Osteoblast (primary cell): ENCODE data around the gene RBM19. TPM values are rescaled to one million over a fixed set of nuclear protein-coding genes. Genes with fewer than 3 reads are reported as not detected.

ENCODE experiments used
- DNase-seq: peaks from one replicate; pipeline ENCODE4 v3.0.0; 2011; ENCODE audit warnings: low spot score, mixed read lengths; ENCODE audit not compliant: insufficient read length; ENCODE audit errors: missing footprints
- H2AFZ ChIP-seq: 2 replicates; pipeline ENCODE4 v1.6.0; 2011; ENCODE audit warnings: mild to moderate bottlenecking, low read length
- H3K27ac ChIP-seq: 2 replicates; pipeline ENCODE4 v1.5.1; 2011; ENCODE audit warnings: mild to moderate bottlenecking, low read depth, low read length, moderate library complexity
- H3K27me3 ChIP-seq: 2 replicates; pipeline ENCODE4 v1.6.0; 2012; ENCODE audit warnings: mild to moderate bottlenecking, control low read depth, inconsistent platforms, low read length, moderate library complexity; ENCODE audit not compliant: insufficient read depth
- H3K36me3 ChIP-seq: 2 replicates; pipeline ENCODE4 v1.5.1; 2011; ENCODE audit warnings: mild to moderate bottlenecking, low read length, control low read depth, moderate library complexity; ENCODE audit not compliant: insufficient read depth
- H3K4me1 ChIP-seq: 2 replicates; pipeline ENCODE4 v1.5.1; 2011; ENCODE audit warnings: mild to moderate bottlenecking, low read length, control low read depth, moderate library complexity; ENCODE audit not compliant: insufficient read depth
- H3K4me2 ChIP-seq: 2 replicates; pipeline ENCODE4 v1.6.0; 2011; ENCODE audit warnings: mild to moderate bottlenecking, low read length; ENCODE audit not compliant: insufficient read depth
- H3K4me3 ChIP-seq: fragments of 200-600 bp; sonication (generic); 3 replicates; pipeline ENCODE4 v1.5.1; 2012; ENCODE audit warnings: mild to moderate bottlenecking, low read length, inconsistent platforms; ENCODE audit not compliant: insufficient read depth
- H3K79me2 ChIP-seq: 2 replicates; pipeline ENCODE4 v1.6.0; 2012; ENCODE audit warnings: mild to moderate bottlenecking, low read length, control low read depth, inconsistent platforms; ENCODE audit not compliant: insufficient read depth
- H3K9me3 ChIP-seq: 2 replicates; pipeline ENCODE4 v1.5.1; 2011; ENCODE audit warnings: low read depth, low read length, control low read depth
- H4K20me1 ChIP-seq: 2 replicates; pipeline ENCODE4 v1.6.0; 2012; ENCODE audit warnings: mild to moderate bottlenecking, low read length, control low read depth; ENCODE audit not compliant: insufficient read depth
- CTCF ChIP-seq: IDR thresholded peaks from 2 replicates; pipeline ENCODE4 v1.5.1; 2011; ENCODE audit warnings: mild to moderate bottlenecking, low read depth, low read length, moderate library complexity; ENCODE audit errors: extremely low read depth
- total RNA-seq: library from RNA; depleted of rRNA; stranded (reverse); fragments of >200 nt; gene quantifications from 2 replicates; pipeline ENCODE4 v1.2.3, GENCODE V29; 2012

RBM19 gene
- total RNA-seq, 1 donor: 27.5 TPM

GRCh38 chr12:113852695-113853490, 113.2 kb downstream of the RBM19 start:
- Histone ChIP-seq H3K9me3 (no peaks in the 10 kb centered on the region), H3K27ac (no peak overlapping the region)

GRCh38 chr12:113852264-113852663, 113.9 kb downstream of the RBM19 start:
- peak; percentile 13 for DNase-seq
- no peak for TF ChIP-seq CTCF
- Histone ChIP-seq H3K9me3 (no peaks in the 10 kb centered on the region), H3K4me3 (no peak overlapping the region), H3K27me3 (no peaks in the 10 kb centered on the region), H2AFZ (no peak overlapping the region), H3K4me2 (no peak overlapping the region), H3K79me2 (no peaks in the 10 kb centered on the region), H3K36me3 (peaks cover 3% of the 10 kb centered on the region), H3K4me1 (peaks cover 4% of the 10 kb centered on the region), H4K20me1 (no peaks in the 10 kb centered on the region), H3K27ac (no peak overlapping the region)

More at GRCh38 chr12:113852695-113853490, 113.2 kb downstream of the RBM19 start:
- Histone ChIP-seq H3K36me3 (peaks cover 3% of the 10 kb centered on the region), H3K4me1 (peaks cover 4% of the 10 kb centered on the region), H2AFZ (no peak overlapping the region), H3K4me3 (no peak overlapping the region), H3K79me2 (no peaks in the 10 kb centered on the region), H3K27me3 (no peaks in the 10 kb centered on the region), H4K20me1 (no peaks in the 10 kb centered on the region), H3K4me2 (no peak overlapping the region)
- peak; percentile 72 for DNase-seq
- TF ChIP-seq CTCF: no peak

- Histone ChIP-seq H3K4me3 (no peak overlapping the region), H2AFZ (no peak overlapping the region), H3K9me3 (no peaks in the 10 kb centered on the region), H3K36me3 (no peaks in the 10 kb centered on the region), H3K27ac (no peak overlapping the region), H3K79me2 (no peaks in the 10 kb centered on the region), H3K27me3 (no peaks in the 10 kb centered on the region), H4K20me1 (no peaks in the 10 kb centered on the region), H3K4me2 (no peak overlapping the region), H3K4me1 (peaks cover 4% of the 10 kb centered on the region)
- DNase-seq: peak; percentile 91
- TF ChIP-seq CTCF: no peak
These were observed 115.6 kb downstream of the RBM19 start for GRCh38 chr12:113850309-113851056.

GRCh38 chr12:113847856-113848255, 118.3 kb downstream of the RBM19 start:
- no peaks in the 10 kb centered on the region for H3K27me3 ChIP-seq
- H2AFZ ChIP-seq: no peak overlapping the region
- no peaks in the 10 kb centered on the region for H3K9me3 ChIP-seq
- H3K4me1 ChIP-seq: peaks cover 4% of the 10 kb centered on the region
- H3K79me2 ChIP-seq: no peaks in the 10 kb centered on the region
- no peaks in the 10 kb centered on the region for H4K20me1 ChIP-seq
- no peak overlapping the region for H3K4me2 ChIP-seq
- peak; percentile 30 for DNase-seq
- H3K36me3 ChIP-seq: no peaks in the 10 kb centered on the region
- no peak overlapping the region for H3K27ac ChIP-seq
- H3K4me3 ChIP-seq: no peak overlapping the region
- no peak for TF ChIP-seq CTCF
